CD4-positive, CD25-positive, alpha-beta regulatory T cell (primary cell): Measurements from ENCODE around the gene RASAL1. TPM values are rescaled to one million over a fixed set of nuclear protein-coding genes. Genes with fewer than 3 reads are reported as not detected.

ENCODE experiments used
- ATAC-seq, 2 donors: fragments of 150-1000 bp; cut with Tn5 transposase; one replicate each; pipeline ENCODE4 v1.10.0; 2021; ENCODE audit warnings: low read depth in 2 of 2, moderate number of reproducible peaks in 2 of 2, moderate library complexity in 1 of 2
- DNase-seq, 3 donors: peaks; one replicate each; pipeline versions ENCODE4 v3.0.0 to v3.0.0-alpha.2; 2012 to 2022; ENCODE audit warnings: mixed read lengths in 1 of 3
- H3K27ac ChIP-seq: one replicate; pipeline ENCODE4 v1.7.0; 2013; ENCODE audit warnings: mild to moderate bottlenecking, low read length; ENCODE audit not compliant: insufficient read depth, poor library complexity, severe bottlenecking
- H3K27me3 ChIP-seq: one replicate; pipeline ENCODE4 v1.7.0; 2013; ENCODE audit warnings: low read length; ENCODE audit not compliant: control insufficient read depth, insufficient read depth
- H3K36me3 ChIP-seq: one replicate; pipeline ENCODE4 v1.7.0; 2013; ENCODE audit warnings: mild to moderate bottlenecking, low read length, moderate library complexity; ENCODE audit not compliant: control insufficient read depth, insufficient read depth
- H3K4me1 ChIP-seq: 2 replicates; pipeline ENCODE4 v1.7.0; 2013; ENCODE audit warnings: mild to moderate bottlenecking, low read length; ENCODE audit not compliant: insufficient read depth, control insufficient read depth, poor library complexity, severe bottlenecking
- H3K4me3 ChIP-seq: one replicate; pipeline ENCODE4 v1.7.0; 2013; ENCODE audit warnings: low read depth, mild to moderate bottlenecking, low read length, moderate library complexity
- H3K9me3 ChIP-seq, 2 experiments: 1 replicate in 1 of 2; 2 replicates in 1 of 2; pipeline ENCODE4 v1.7.0; 2013; ENCODE audit warnings: low read length in 2 of 2, mild to moderate bottlenecking in 1 of 2, moderate library complexity in 1 of 2; ENCODE audit not compliant: control insufficient read depth in 2 of 2
- H3K27ac Mint-ChIP-seq, 3 donors: one replicate each; pipeline ENCODE4 v1.8.0; 2020 to 2022; ENCODE audit warnings: mild to moderate bottlenecking in 3 of 3, mixed read lengths in 3 of 3, moderate library complexity in 2 of 3
- H3K27me3 Mint-ChIP-seq: one replicate; pipeline ENCODE4 v1.8.0; 2022; ENCODE audit warnings: mild to moderate bottlenecking, mixed read lengths
- H3K36me3 Mint-ChIP-seq: one replicate; pipeline ENCODE4 v1.8.0; 2020; ENCODE audit warnings: mixed read lengths
- H3K4me1 Mint-ChIP-seq, 4 donors: one replicate each; pipeline ENCODE4 v1.8.0; 2020 to 2022; ENCODE audit warnings: mixed read lengths in 4 of 4, mild to moderate bottlenecking in 1 of 4
- H3K4me3 Mint-ChIP-seq, 4 donors: one replicate each; pipeline ENCODE4 v1.8.0; 2020 to 2022; ENCODE audit warnings: mild to moderate bottlenecking in 4 of 4, mixed read lengths in 4 of 4, moderate library complexity in 3 of 4
- H3K9me3 Mint-ChIP-seq, 7 donors: one replicate each; pipeline ENCODE4 v1.8.0; 2020 to 2022; ENCODE audit warnings: mixed read lengths in 7 of 7, mild to moderate bottlenecking in 3 of 7, moderate library complexity in 2 of 7
- polyA plus RNA-seq, 4 donors: library from polyadenylated mRNA; unstranded; fragments of 300-500 nt; fragmentation: Illumina TruSeq; gene quantifications; one replicate each; pipeline ENCODE4 v1.2.3, GENCODE V29; 2021
- total RNA-seq: library from RNA; stranded (reverse); gene quantifications from one replicate; pipeline ENCODE4 v1.2.3, GENCODE V29; 2022

Gene RASAL1
- total and polyA plus RNA-seq, 5 donors from 2014 or later: 0.42 to 0.79 (median 0.73) TPM; not detected in 2

DNA sequence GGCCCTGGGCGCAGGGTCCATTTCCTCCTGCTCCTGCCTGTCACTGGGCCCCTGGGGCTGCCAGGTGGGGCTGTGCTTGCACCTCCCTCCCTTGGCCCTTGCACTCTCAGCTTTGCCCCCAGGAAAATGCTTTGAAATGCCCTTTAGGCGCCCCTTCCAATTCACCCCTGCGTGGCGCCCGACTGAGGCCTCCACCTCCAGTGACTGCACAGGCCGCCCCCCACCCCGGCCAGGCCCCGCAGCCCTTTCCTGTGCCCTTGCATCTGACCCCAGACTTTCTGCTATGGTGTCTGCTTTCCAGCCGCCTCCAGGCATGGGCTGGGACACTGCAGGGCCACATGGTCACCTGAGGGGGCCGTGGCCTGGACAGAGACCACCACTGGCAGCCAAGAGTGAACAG, 32.3 kb upstream of the RASAL1 start:
- Mint-ChIP-seq H3K9me3 (no peaks in the 10 kb centered on the region), H3K4me1 (peaks cover 0 to 7% (median 4%) of the 10 kb centered on the region in 4 donors), H3K27ac (no peak overlapping the region), H3K4me3 (no peak overlapping the region), H3K27me3 (no peaks in the 10 kb centered on the region), H3K36me3 (peaks cover 33% of the 10 kb centered on the region)
- DNase-seq (no peak), ATAC-seq (no peak)
- H3K36me3 ChIP-seq: peaks cover 89% of the 10 kb centered on the region
- no peaks in the 10 kb centered on the region for H3K4me1 ChIP-seq
- no peaks in the 10 kb centered on the region for H3K27me3 ChIP-seq
- no peaks in the 10 kb centered on the region for H3K9me3 ChIP-seq
- no peak overlapping the region for H3K27ac ChIP-seq
- no peak overlapping the region for H3K4me3 ChIP-seq

DNA sequence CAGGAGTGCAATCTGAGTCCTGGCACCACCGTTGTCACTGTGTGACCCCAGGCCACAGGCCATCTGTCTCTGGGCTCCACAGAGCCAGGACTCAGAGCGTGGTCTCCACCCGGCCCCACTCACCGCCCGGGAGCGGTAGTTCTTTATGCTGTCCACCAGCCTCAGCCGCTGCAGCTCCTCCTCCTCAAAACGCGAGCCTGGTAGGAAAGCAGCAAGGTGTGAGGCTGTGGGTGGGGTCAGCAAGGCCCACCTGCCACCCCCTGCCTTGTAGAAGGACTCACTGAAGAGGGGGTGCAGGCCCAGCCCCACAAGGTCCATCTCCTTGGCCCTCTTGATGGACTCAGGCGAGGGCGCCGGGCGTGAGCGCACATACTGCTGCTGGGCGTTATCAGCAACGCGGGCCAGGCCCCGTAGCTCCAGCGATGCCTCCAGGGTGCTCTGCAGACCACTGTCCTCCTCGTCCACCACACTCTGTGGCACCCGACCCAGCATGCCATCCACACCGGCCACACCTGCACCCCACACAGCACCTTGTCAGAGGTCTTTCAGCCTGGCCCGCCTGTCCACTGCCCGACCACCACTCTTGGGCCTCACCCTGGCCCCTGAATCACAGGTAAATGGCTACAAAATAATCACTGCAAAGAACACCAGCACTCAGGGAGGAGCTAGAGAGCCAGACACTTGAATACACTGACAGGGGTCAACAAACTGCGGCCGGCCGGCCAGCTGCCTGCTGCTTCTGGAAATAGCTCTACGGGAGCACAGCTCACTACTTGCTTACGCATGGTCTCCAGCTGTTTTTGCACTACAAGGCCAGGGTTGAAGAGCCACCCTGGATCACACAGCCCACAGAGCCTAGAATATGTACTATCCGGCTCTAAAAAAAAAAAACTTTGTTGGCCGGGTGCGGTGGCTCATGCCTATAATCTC, 30.2 kb upstream of the RASAL1 start:
- no peak overlapping the region for H3K27ac ChIP-seq
- DNase-seq (no peak), ATAC-seq (no peak)
- H3K27ac Mint-ChIP-seq: no peak overlapping the region
- H3K27me3 Mint-ChIP-seq: no peaks in the 10 kb centered on the region
- peaks cover 85% of the 10 kb centered on the region for H3K36me3 ChIP-seq
- H3K9me3 Mint-ChIP-seq: no peaks in the 10 kb centered on the region
- peaks cover 17% of the 10 kb centered on the region for H3K36me3 Mint-ChIP-seq
- no peaks in the 10 kb centered on the region for H3K4me1 ChIP-seq
- no peaks in the 10 kb centered on the region for H3K9me3 ChIP-seq
- peaks cover 0 to 3% (median 0%) of the 10 kb centered on the region in 4 donors for H3K4me1 Mint-ChIP-seq
- no peak overlapping the region for H3K4me3 ChIP-seq
- H3K4me3 Mint-ChIP-seq: no peak overlapping the region
- no peaks in the 10 kb centered on the region for H3K27me3 ChIP-seq

GRCh38 chr12:113164014-113164413, 28.5 kb upstream of the RASAL1 start:
- H3K27ac Mint-ChIP-seq: no peak overlapping the region

GRCh38 chr12:113163030-113163360, 27.4 kb upstream of the RASAL1 start:
- no peak overlapping the region for H3K27ac ChIP-seq
- no peak overlapping the region for H3K4me3 ChIP-seq
- peak overlapping the region in 1 of 4 donors; percentile 15 for H3K4me3 Mint-ChIP-seq
- no peaks in the 10 kb centered on the region for H3K4me1 ChIP-seq
- H3K36me3 ChIP-seq: peaks cover 86% of the 10 kb centered on the region
- H3K27ac Mint-ChIP-seq: no peak overlapping the region
- H3K4me1 Mint-ChIP-seq: no peaks in the 10 kb centered on the region
- H3K36me3 Mint-ChIP-seq: peaks cover 22% of the 10 kb centered on the region
- no peaks in the 10 kb centered on the region for H3K27me3 Mint-ChIP-seq
- DNase-seq: no peak
- no peak for ATAC-seq
- no peaks in the 10 kb centered on the region for H3K9me3 Mint-ChIP-seq
- H3K27me3 ChIP-seq: no peaks in the 10 kb centered on the region
- H3K9me3 ChIP-seq: no peaks in the 10 kb centered on the region

More at GRCh38 chr12:113164014-113164413, 28.5 kb upstream of the RASAL1 start:
- H3K36me3 ChIP-seq: peaks cover 86% of the 10 kb centered on the region
- H3K27me3 Mint-ChIP-seq: no peaks in the 10 kb centered on the region
- H3K27ac ChIP-seq: no peak overlapping the region
- H3K4me3 Mint-ChIP-seq: no peak overlapping the region
- H3K4me1 ChIP-seq: no peaks in the 10 kb centered on the region
- ATAC-seq (no peak), DNase-seq (no peak)
- H3K9me3 Mint-ChIP-seq: no peaks in the 10 kb centered on the region
- H3K4me3 ChIP-seq: no peak overlapping the region
- H3K27me3 ChIP-seq: no peaks in the 10 kb centered on the region
- H3K4me1 Mint-ChIP-seq: no peaks in the 10 kb centered on the region
- no peaks in the 10 kb centered on the region for H3K9me3 ChIP-seq
- H3K36me3 Mint-ChIP-seq: peaks cover 18% of the 10 kb centered on the region

GRCh38 chr12:113162102-113163029, 26.8 kb upstream of the RASAL1 start:
- H3K9me3 Mint-ChIP-seq: no peaks in the 10 kb centered on the region
- Histone ChIP-seq H3K9me3 (no peaks in the 10 kb centered on the region), H3K36me3 (peaks cover 82% of the 10 kb centered on the region), H3K4me3 (no peak overlapping the region), H3K27ac (no peak overlapping the region), H3K4me1 (no peaks in the 10 kb centered on the region), H3K27me3 (no peaks in the 10 kb centered on the region)
- ATAC-seq (no peak), DNase-seq (no peak)
- peak overlapping the region in 1 of 4 donors; percentile 15 for H3K4me3 Mint-ChIP-seq
- H3K27ac Mint-ChIP-seq: no peak overlapping the region
- H3K4me1 Mint-ChIP-seq: no peaks in the 10 kb centered on the region
- no peaks in the 10 kb centered on the region for H3K27me3 Mint-ChIP-seq
- H3K36me3 Mint-ChIP-seq: peaks cover 22% of the 10 kb centered on the region

DNA sequence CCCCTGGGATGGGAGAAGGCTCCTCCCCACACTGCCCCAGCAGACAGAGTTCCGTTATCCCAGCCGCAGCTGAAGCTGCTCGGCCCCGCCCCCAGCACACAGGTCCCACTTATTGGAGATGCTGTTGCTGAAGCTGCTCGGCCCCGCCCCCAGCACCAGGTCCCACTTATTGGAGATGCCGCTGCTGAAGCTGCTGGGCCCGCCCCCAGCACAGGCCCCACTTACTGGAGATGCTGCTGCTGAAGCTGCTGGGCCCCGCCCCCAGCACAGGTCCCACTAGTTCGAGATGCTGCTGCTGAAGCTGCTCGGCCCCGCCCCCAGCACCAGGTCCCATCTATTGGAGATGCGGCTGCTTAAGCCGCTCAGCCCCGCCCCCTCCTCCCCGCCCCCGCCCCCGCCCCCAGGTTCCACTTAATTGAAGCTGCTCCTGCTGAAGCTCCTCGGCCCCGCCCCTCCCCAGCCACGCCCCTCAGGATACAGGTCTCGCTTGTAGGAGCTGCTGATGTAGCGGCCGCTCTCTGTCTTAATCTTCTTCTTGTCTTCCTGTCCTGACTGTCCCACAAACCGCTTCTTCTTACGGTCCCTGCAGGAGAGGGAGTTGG, 26.0 kb upstream of the RASAL1 start:
- no peaks in the 10 kb centered on the region for H3K27me3 Mint-ChIP-seq
- peaks cover 0 to 6% (median 1%) of the 10 kb centered on the region in 4 donors for H3K4me1 Mint-ChIP-seq
- ATAC-seq (no peak), DNase-seq (no peak)
- Histone ChIP-seq H3K4me1 (no peaks in the 10 kb centered on the region), H3K4me3 (no peak overlapping the region), H3K36me3 (peaks cover 74% of the 10 kb centered on the region), H3K27me3 (no peaks in the 10 kb centered on the region), H3K27ac (no peak overlapping the region), H3K9me3 (no peaks in the 10 kb centered on the region)
- H3K4me3 Mint-ChIP-seq: no peak overlapping the region
- H3K27ac Mint-ChIP-seq: no peak overlapping the region
- H3K36me3 Mint-ChIP-seq: peaks cover 25% of the 10 kb centered on the region
- H3K9me3 Mint-ChIP-seq: no peaks in the 10 kb centered on the region

DNA sequence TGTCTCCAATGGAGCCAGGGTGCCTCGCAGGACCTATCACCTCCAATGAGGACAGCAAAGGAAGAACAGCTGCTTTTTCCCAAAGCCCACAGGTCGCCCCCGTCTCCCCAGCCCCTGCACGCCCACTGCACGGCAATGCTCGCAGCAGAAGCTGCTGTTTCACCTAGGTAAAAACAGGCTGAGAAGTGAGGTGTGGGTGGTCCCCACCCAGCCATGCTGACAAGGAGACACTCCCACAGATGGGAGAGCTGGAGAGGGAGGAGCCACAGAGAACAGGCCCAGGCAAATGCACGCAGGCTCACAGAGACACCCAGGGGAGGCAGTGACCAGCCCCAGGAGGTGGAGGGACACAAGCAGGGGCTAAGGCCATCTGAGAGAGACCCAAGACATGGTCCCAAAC, 24.4 kb upstream of the RASAL1 start:
- Histone ChIP-seq H3K27ac (no peak overlapping the region), H3K4me3 (no peak overlapping the region), H3K9me3 (no peaks in the 10 kb centered on the region), H3K27me3 (no peaks in the 10 kb centered on the region), H3K4me1 (no peaks in the 10 kb centered on the region), H3K36me3 (peaks cover 59% of the 10 kb centered on the region)
- no peaks in the 10 kb centered on the region for H3K27me3 Mint-ChIP-seq
- no peak for DNase-seq
- ATAC-seq: no peak
- peaks cover 0 to 6% (median 1%) of the 10 kb centered on the region in 4 donors for H3K4me1 Mint-ChIP-seq
- no peak overlapping the region for H3K4me3 Mint-ChIP-seq
- no peak overlapping the region for H3K27ac Mint-ChIP-seq
- peaks cover 19% of the 10 kb centered on the region for H3K36me3 Mint-ChIP-seq
- no peaks in the 10 kb centered on the region for H3K9me3 Mint-ChIP-seq
